Measurements from ENCODE around the gene NFIC.

GRCh38 chr19:3389446-3389778 is 23.0 kb downstream of the NFIC start:
- TF ChIP-seq RAD21 (IDR thresholded peaks at IDR 0.05) (no peak), CTCF (IDR thresholded peaks at IDR 0.05; ENCODE audit: low read depth, low read length, missing input control) (no peak), YY1 (IDR thresholded peaks at IDR 0.05) (no peak), FOXA1 (IDR thresholded peaks at IDR 0.05) (no peak), ZBTB33 (IDR thresholded peaks at IDR 0.05) (no peak), REST (IDR thresholded peaks at IDR 0.05) (no peak), SP1 (IDR thresholded peaks at IDR 0.05) (no peak), GABPA (IDR thresholded peaks at IDR 0.05 in 1 of 2, conservative IDR thresholded peaks at IDR 0.05 in 1 of 2) (no peak), ATF3 (IDR thresholded peaks at IDR 0.05) (no peak), NR2F2 (IDR thresholded peaks at IDR 0.05) (no peak), JUND (IDR thresholded peaks at IDR 0.05) (no peak), TAF1 (conservative IDR thresholded peaks at IDR 0.05) (no peak), MAX (IDR thresholded peaks at IDR 0.05) (no peak)
